Spleen (tissue), 7 donors: ENCODE measurements around the gene SEC23IP.

Experiments
- POLR2A ChIP-seq, 3 donors: fragments of 450-650 bp; IDR thresholded peaks; one replicate each; pipeline ENCODE4 v1.5.1; 2017; ENCODE audit warnings: antibody characterized with exemption in 3 of 3, mild to moderate bottlenecking in 1 of 3
- TF ChIP-seq, protein P1 (sequence below), 11 experiments: fragments of 200-600 bp in 7 of 11; fragments of 450-650 bp in 4 of 11; sonication (generic) in 4 of 11; IDR thresholded peaks in 8 of 11; conservative IDR thresholded peaks in 3 of 11; 1 replicate in 7 of 11; 2 replicates in 4 of 11; pipeline versions ENCODE4 v1.4.0 to v1.8.0; 2016 to 2021; ENCODE audit warnings: antibody characterized with exemption in 11 of 11, inconsistent platforms in 4 of 11, mild to moderate bottlenecking in 1 of 11
- donor health status: DM: no; HTN: no; CAD: no; lungs with moderate emphysema.
- donor health status: DM: no; HTN: no; CAD: no.
- donor health status: DM: no; HTN: no; CAD: no.

DNA sequence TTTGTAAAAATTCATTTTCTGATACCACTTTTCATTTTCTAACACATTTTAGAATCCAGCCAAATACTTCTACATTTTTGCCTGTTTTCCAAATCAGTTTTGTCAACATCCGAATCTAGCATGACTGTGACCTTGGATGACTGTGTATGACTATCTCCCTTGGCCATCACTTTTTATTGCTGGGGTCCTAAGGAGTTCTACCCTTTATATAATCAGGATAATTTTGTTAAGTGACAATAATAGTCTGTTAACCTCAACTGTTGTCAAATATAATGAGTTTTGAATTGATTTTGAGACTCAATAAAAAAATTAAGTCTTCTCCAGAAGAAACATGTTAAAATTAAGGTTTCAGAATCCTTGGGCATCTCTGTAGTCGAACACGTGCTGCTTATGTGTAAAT, 53.3 kb downstream of the SEC23IP start:
- TF ChIP-seq, protein P1, sequence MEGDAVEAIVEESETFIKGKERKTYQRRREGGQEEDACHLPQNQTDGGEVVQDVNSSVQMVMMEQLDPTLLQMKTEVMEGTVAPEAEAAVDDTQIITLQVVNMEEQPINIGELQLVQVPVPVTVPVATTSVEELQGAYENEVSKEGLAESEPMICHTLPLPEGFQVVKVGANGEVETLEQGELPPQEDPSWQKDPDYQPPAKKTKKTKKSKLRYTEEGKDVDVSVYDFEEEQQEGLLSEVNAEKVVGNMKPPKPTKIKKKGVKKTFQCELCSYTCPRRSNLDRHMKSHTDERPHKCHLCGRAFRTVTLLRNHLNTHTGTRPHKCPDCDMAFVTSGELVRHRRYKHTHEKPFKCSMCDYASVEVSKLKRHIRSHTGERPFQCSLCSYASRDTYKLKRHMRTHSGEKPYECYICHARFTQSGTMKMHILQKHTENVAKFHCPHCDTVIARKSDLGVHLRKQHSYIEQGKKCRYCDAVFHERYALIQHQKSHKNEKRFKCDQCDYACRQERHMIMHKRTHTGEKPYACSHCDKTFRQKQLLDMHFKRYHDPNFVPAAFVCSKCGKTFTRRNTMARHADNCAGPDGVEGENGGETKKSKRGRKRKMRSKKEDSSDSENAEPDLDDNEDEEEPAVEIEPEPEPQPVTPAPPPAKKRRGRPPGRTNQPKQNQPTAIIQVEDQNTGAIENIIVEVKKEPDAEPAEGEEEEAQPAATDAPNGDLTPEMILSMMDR (IDR thresholded peaks at IDR 0.05 in 8 of 11, conservative IDR thresholded peaks at IDR 0.05 in 3 of 11), result no peak
- TF ChIP-seq POLR2A (IDR thresholded peaks at IDR 0.05), result no peak
